OCI-LY7 (cell line): ENCODE data around the gene FNDC3A.

Experiments used
- EZH2phosphoT487 ChIP-seq: fragments of 200-600 bp; sonication (generic); IDR thresholded peaks from 2 replicates; pipeline ENCODE4 v1.6.1; 2018; ENCODE audit warnings: low read depth, borderline replicate concordance, mild to moderate bottlenecking, mixed run types, antibody characterized with exemption, low read length, moderate library complexity, mixed read lengths
- TF ChIP-seq, protein P1 (sequence below): fragments of 200-600 bp; sonication (generic); conservative IDR thresholded peaks from 2 replicates; pipeline ENCODE4 v1.5.1; 2014; ENCODE audit warnings: mild to moderate bottlenecking, antibody characterized with exemption, low read length, moderate library complexity, mixed read lengths

- TF ChIP-seq, protein P1, sequence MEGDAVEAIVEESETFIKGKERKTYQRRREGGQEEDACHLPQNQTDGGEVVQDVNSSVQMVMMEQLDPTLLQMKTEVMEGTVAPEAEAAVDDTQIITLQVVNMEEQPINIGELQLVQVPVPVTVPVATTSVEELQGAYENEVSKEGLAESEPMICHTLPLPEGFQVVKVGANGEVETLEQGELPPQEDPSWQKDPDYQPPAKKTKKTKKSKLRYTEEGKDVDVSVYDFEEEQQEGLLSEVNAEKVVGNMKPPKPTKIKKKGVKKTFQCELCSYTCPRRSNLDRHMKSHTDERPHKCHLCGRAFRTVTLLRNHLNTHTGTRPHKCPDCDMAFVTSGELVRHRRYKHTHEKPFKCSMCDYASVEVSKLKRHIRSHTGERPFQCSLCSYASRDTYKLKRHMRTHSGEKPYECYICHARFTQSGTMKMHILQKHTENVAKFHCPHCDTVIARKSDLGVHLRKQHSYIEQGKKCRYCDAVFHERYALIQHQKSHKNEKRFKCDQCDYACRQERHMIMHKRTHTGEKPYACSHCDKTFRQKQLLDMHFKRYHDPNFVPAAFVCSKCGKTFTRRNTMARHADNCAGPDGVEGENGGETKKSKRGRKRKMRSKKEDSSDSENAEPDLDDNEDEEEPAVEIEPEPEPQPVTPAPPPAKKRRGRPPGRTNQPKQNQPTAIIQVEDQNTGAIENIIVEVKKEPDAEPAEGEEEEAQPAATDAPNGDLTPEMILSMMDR: no peak
- TF ChIP-seq EZH2phosphoT487: no peak
Observed at GRCh38 chr13:49093376-49093775, 117.7 kb downstream of the FNDC3A start.
